ENCODE results near the gene SELENOI. TPM values are rescaled to one million over a fixed set of nuclear protein-coding genes. Genes with fewer than 3 reads are reported as not detected.

SELENOI gene
- total and polyA plus RNA-seq, 10 of the 15 experiments (the other 5 are each of a cell fraction or from before 2014, with no cell fraction given): 5.2 to 31.4 (median 17.4) TPM

DNA sequence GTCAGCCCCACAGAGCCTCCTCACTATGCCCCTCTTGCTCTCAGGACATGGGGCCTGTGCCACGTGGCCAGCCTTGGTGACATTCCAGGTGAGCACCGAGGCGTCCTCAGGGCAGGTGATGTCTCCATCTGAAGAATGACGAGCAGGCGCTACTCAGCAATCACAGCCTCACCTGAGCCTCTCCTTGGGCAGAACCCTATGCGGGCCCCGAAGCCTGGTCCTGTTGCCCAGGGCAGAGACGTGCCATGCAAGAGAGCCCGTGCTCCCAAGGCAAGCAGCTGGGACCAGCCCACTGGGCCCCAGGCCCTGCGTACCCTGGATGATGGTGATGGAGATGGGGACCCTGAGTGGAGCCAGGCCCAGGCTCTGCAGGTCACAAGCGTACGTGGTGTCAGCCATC, 32.5 kb upstream of the SELENOI start:
- TF ChIP-seq ATF7 (IDR thresholded peaks at IDR 0.05; ENCODE audit: low read depth) (no peak), NFIC (IDR thresholded peaks at IDR 0.05; ENCODE audit: low read depth, low read length) (no peak), HDGF (IDR thresholded peaks at IDR 0.05) (no peak), RUNX3 (IDR thresholded peaks at IDR 0.05; ENCODE audit: low read length) (no peak), ESRRA (IDR thresholded peaks at IDR 0.05; ENCODE audit: low read length) (no peak), ZSCAN29 (IDR thresholded peaks at IDR 0.05) (no peak), CBX5 (IDR thresholded peaks at IDR 0.05; ENCODE audit: low read depth) (no peak), PAX5 (IDR thresholded peaks at IDR 0.05; ENCODE audit: borderline replicate concordance, low read depth, low read length) (no peak), JUNB (IDR thresholded peaks at IDR 0.05) (no peak), NR2C1 (IDR thresholded peaks at IDR 0.05) (no peak), BRCA1 (IDR thresholded peaks at IDR 0.05; ENCODE audit: low read depth, low read length) (no peak), WRNIP1 (IDR thresholded peaks at IDR 0.05; ENCODE audit: borderline replicate concordance, low read depth, low read length) (no peak), SMAD1 (IDR thresholded peaks at IDR 0.05; ENCODE audit: low read depth, partially characterized antibody) (no peak)
- TF ChIP-seq, protein P1, sequence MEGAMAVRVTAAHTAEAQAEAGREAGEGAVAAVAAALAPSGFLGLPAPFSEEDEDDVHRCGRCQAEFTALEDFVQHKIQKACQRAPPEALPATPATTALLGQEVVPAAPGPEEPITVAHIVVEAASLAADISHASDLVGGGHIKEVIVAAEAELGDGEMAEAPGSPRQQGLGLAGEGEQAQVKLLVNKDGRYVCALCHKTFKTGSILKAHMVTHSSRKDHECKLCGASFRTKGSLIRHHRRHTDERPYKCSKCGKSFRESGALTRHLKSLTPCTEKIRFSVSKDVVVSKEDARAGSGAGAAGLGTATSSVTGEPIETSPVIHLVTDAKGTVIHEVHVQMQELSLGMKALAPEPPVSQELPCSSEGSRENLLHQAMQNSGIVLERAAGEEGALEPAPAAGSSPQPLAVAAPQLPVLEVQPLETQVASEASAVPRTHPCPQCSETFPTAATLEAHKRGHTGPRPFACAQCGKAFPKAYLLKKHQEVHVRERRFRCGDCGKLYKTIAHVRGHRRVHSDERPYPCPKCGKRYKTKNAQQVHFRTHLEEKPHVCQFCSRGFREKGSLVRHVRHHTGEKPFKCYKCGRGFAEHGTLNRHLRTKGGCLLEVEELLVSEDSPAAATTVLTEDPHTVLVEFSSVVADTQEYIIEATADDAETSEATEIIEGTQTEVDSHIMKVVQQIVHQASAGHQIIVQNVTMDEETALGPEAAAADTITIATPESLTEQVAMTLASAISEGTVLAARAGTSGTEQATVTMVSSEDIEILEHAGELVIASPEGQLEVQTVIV (IDR thresholded peaks at IDR 0.05; ENCODE audit: borderline replicate concordance, partially characterized antibody): no peak
- intact Hi-C loops (cut with micrococcal nuclease; ENCODE audit: unreplicated experiment) (no loop called here), in situ Hi-C loops (cut with MboI) (no loop called here)
- H3K4me2 ChIP-seq (ENCODE audit: control insufficient read depth, insufficient read depth): no peak overlapping the region
- H3K79me2 ChIP-seq (ENCODE audit: control insufficient read depth, insufficient read depth, low read length): no peaks in the 10 kb centered on the region
- no peaks in the 10 kb centered on the region for H3K27me3 ChIP-seq (replicated peaks in 1 of 2; ENCODE audit: control insufficient read depth in 2 of 2, insufficient read depth in 2 of 2, low read length in 1 of 2)
- DNase-seq (ENCODE audit: low read depth, low spot score): no peak
- no TSS peak for BruUV-seq (replicated peaks)
- RAD21 ChIA-PET (ENCODE audit: unreplicated experiment): no interaction called here
- no peak for ATAC-seq
- SMC1A ChIA-PET (ENCODE audit: uncharacterized antibody, unreplicated experiment): no interaction called here
- H4K20me1 ChIP-seq (ENCODE audit: control insufficient read depth, insufficient read depth): no peaks in the 10 kb centered on the region; the same call in 1 of the 2 replicates
- H2AFZ ChIP-seq (ENCODE audit: control insufficient read depth, low read depth, low read length): no peak overlapping the region
- no peaks in the 10 kb centered on the region for H3K36me3 ChIP-seq (ENCODE audit: control insufficient read depth in 2 of 2, insufficient read depth in 2 of 2, low read length in 1 of 2)
- WGBS (ENCODE audit: insufficient coverage, insufficient replicate concordance, low lambda C conversion rate, missing lambda C conversion rate): 62% methylated on average over 12 of the region's 12 CpGs
- no peaks in the 10 kb centered on the region for H3K9me3 ChIP-seq (replicated peaks; ENCODE audit: control insufficient read depth, insufficient read depth, low read length)
- peaks cover 2% of the 10 kb centered on the region; the same call in 1 of the 2 replicates for H3K4me1 ChIP-seq (ENCODE audit: control insufficient read depth, insufficient read depth, low read length)
- POLR2A ChIA-PET: no interaction called here
- H3K4me3 ChIP-seq: no peak overlapping the region
- no peak for FAIRE-seq
- H3K27ac ChIP-seq (ENCODE audit: control insufficient read depth, insufficient read depth): no peak overlapping the region
- CTCF ChIA-PET: no interaction called here
- H3K9ac ChIP-seq (ENCODE audit: control insufficient read depth, insufficient read depth, low read length): no peak overlapping the region
